ENCODE measurements around the gene OTX2. TPM values are rescaled to one million over a fixed set of nuclear protein-coding genes. Genes with fewer than 3 reads are reported as not detected.

The OTX2 gene
- total RNA-seq, 4 donors from 2014 or later = not detected

GRCh38 chr14:56840221-56840620 is 29.9 kb upstream of the OTX2 start:
- Histone ChIP-seq H3K36me3 (no peaks in the 10 kb centered on the region), H3K27ac (no peak overlapping the region), H3K9me3 (no peaks in the 10 kb centered on the region), H3K4me1 (no peaks in the 10 kb centered on the region), H3K4me3 (no peak overlapping the region), H3K27me3 (peaks cover 5% of the 10 kb centered on the region)
- no peak for DNase-seq
- WGBS, 2 donors (ENCODE audit: low coverage in 1 of 2) = 68 to 93% methylated on average over 2 to 6 of the region's 6 CpGs
- TF ChIP-seq, protein P1, sequence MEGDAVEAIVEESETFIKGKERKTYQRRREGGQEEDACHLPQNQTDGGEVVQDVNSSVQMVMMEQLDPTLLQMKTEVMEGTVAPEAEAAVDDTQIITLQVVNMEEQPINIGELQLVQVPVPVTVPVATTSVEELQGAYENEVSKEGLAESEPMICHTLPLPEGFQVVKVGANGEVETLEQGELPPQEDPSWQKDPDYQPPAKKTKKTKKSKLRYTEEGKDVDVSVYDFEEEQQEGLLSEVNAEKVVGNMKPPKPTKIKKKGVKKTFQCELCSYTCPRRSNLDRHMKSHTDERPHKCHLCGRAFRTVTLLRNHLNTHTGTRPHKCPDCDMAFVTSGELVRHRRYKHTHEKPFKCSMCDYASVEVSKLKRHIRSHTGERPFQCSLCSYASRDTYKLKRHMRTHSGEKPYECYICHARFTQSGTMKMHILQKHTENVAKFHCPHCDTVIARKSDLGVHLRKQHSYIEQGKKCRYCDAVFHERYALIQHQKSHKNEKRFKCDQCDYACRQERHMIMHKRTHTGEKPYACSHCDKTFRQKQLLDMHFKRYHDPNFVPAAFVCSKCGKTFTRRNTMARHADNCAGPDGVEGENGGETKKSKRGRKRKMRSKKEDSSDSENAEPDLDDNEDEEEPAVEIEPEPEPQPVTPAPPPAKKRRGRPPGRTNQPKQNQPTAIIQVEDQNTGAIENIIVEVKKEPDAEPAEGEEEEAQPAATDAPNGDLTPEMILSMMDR (IDR thresholded peaks at IDR 0.05) = no peak
- no peak for TF ChIP-seq POLR2A (IDR thresholded peaks at IDR 0.05)
- no peak for TF ChIP-seq EP300 (IDR thresholded peaks at IDR 0.05; ENCODE audit: low read depth)
- TF ChIP-seq POLR2AphosphoS5 (IDR thresholded peaks at IDR 0.05) = no peak
- in situ Hi-C loops (cut with MboI; ENCODE audit: low pct_ligation_motif_present in 1 of 4, low pct_unique_long_range_greater_than_20kb in 1 of 4, low sequenced_read_pairs in 3 of 4) = no loop called here
- intact Hi-C loops (cut with DNase I; ENCODE audit: low total_unique reads) = no loop called here

DNA sequence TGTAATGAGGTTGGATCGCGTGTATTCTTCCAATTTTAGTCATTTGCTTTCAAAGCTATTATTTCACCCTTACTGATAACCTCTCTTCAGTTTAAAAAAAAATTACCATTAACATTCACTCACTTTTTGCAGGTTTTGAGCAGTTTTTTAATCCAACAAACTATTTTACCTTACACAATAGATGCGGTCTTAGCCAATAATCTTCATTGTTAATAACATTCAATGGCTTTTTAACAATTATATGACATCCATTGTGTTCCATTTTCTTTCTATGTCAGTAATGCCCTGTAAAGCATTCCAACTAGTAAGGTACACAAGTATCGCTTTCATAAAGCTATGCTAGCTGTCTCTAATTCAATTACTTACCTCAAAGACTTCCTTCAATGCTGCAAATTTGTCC is 18.9 kb upstream of the OTX2 start:
- H3K4me1 ChIP-seq = no peaks in the 10 kb centered on the region
- DNase-seq = no peak
- intact Hi-C loops (cut with DNase I; ENCODE audit: low total_unique reads) (no loop called here), in situ Hi-C loops (cut with MboI; ENCODE audit: low pct_ligation_motif_present in 1 of 4, low pct_unique_long_range_greater_than_20kb in 1 of 4, low sequenced_read_pairs in 3 of 4) (no loop called here)
- no peak overlapping the region for H3K4me3 ChIP-seq
- H3K36me3 ChIP-seq = no peaks in the 10 kb centered on the region
- H3K9me3 ChIP-seq = no peaks in the 10 kb centered on the region
- H3K27ac ChIP-seq = no peak overlapping the region
- H3K27me3 ChIP-seq = peaks cover under 1% of the 10 kb centered on the region
- 89 to 91% methylated on average over 4 of the region's 4 CpGs for WGBS, 2 donors (ENCODE audit: low coverage in 1 of 2)
- TF ChIP-seq POLR2A (IDR thresholded peaks at IDR 0.05) (no peak), POLR2AphosphoS5 (IDR thresholded peaks at IDR 0.05) (no peak), EP300 (IDR thresholded peaks at IDR 0.05; ENCODE audit: low read depth) (no peak)
- TF ChIP-seq, protein P1 (IDR thresholded peaks at IDR 0.05) = no peak

GRCh38 chr14:56826214-56826613 is 15.9 kb upstream of the OTX2 start:
- 68 to 74% methylated on average over 2 to 4 of the region's 4 CpGs for WGBS, 2 donors (ENCODE audit: low coverage in 1 of 2)
- no peak for DNase-seq
- no peak overlapping the region for H3K27ac ChIP-seq
- H3K36me3 ChIP-seq = no peaks in the 10 kb centered on the region
- intact Hi-C loops (cut with DNase I; ENCODE audit: low total_unique reads) (no loop called here), in situ Hi-C loops (cut with MboI; ENCODE audit: low pct_ligation_motif_present in 1 of 4, low pct_unique_long_range_greater_than_20kb in 1 of 4, low sequenced_read_pairs in 3 of 4) (no loop called here)
- H3K4me3 ChIP-seq = no peak overlapping the region
- H3K9me3 ChIP-seq = no peaks in the 10 kb centered on the region
- TF ChIP-seq, protein P1 (IDR thresholded peaks at IDR 0.05) = no peak
- no peak for TF ChIP-seq EP300 (IDR thresholded peaks at IDR 0.05; ENCODE audit: low read depth)
- no peak for TF ChIP-seq POLR2AphosphoS5 (IDR thresholded peaks at IDR 0.05)
- no peak for TF ChIP-seq POLR2A (IDR thresholded peaks at IDR 0.05)
- H3K27me3 ChIP-seq = peaks cover 30% of the 10 kb centered on the region
- no peaks in the 10 kb centered on the region for H3K4me1 ChIP-seq

DNA sequence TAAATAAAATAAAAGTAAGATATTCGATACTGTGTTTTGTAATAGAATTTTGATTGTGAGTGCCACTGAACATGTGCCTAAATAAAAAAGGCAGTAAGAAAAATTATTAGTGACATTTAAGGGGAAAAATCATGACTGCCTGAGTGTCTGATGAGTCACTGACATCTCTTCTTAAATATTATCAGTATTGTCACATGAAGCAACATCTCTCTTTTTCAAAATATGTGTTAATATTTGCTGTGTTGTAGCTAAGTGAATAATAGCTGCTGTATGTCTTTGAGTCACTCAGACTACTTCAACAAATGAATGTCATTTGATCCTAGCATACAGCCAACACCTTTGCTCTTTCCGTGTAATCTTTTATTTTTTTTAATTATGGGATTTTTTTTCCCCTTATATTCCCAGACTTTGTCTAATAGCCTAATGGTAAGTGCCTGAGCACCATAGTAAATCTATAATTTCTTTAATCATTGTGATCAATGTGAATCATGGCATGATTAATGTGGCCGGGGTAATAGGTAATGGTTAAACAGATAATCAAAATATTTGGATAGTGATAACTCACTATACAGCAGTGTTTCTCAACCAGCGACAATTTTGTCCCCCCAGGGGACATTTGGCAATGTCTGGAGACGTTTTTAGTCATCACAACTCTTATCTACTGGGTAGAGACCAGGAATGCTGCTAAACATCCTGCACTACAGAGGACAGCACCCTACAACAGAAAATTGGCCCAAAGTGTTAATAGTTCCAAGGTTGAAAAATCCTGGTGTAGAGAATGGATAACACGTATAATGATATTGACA is 11.7 kb upstream of the OTX2 start:
- H3K9me3 ChIP-seq = no peaks in the 10 kb centered on the region
- H3K27me3 ChIP-seq = peaks cover 72% of the 10 kb centered on the region
- in situ Hi-C loops (cut with MboI; ENCODE audit: low pct_ligation_motif_present in 1 of 4, low pct_unique_long_range_greater_than_20kb in 1 of 4, low sequenced_read_pairs in 3 of 4) (no loop called here), intact Hi-C loops (cut with DNase I; ENCODE audit: low total_unique reads) (no loop called here)
- no peaks in the 10 kb centered on the region for H3K4me1 ChIP-seq
- no peaks in the 10 kb centered on the region for H3K36me3 ChIP-seq
- WGBS, 2 donors (ENCODE audit: low coverage in 1 of 2) = 52 to 60% methylated on average over 6 of the region's 6 CpGs
- H3K4me3 ChIP-seq = no peak overlapping the region
- H3K27ac ChIP-seq = no peak overlapping the region
- no peak for DNase-seq
- no peak for TF ChIP-seq POLR2A (IDR thresholded peaks at IDR 0.05)
- TF ChIP-seq POLR2AphosphoS5 (IDR thresholded peaks at IDR 0.05) = no peak
- TF ChIP-seq EP300 (IDR thresholded peaks at IDR 0.05; ENCODE audit: low read depth) = no peak
- TF ChIP-seq, protein P1 (IDR thresholded peaks at IDR 0.05) = no peak

All from transverse colon (tissue), 4 donors.